Stimulated activated naive CD4-positive, alpha-beta T cell (primary cell): ENCODE measurements around the gene CALCOCO2.
"Not testable (repeated sequence)": the region's sequence is repeated elsewhere in the genome, so short reads cannot be mapped to it uniquely, and the experiment has no call there.

Source experiments
- DNase-seq, 6 experiments: peaks; one replicate each; lab custom pipeline; 2025; lab: John Stamatoyannopoulos, UW

CALCOCO2 gene

GRCh38 chr17:48830840-48831548 is at the start of gene CALCOCO2:
CALCOCO2 (plus strand) TSS chr17:48831035; CDS start chr17:48841708, 10,673 bp downstream.
- peak; percentile 76 to 87 (median 82) for DNase-seq

GRCh38 chr17:48787828-48788227 is 43.0 kb upstream of the CALCOCO2 start:
- no peak for DNase-seq

DNA sequence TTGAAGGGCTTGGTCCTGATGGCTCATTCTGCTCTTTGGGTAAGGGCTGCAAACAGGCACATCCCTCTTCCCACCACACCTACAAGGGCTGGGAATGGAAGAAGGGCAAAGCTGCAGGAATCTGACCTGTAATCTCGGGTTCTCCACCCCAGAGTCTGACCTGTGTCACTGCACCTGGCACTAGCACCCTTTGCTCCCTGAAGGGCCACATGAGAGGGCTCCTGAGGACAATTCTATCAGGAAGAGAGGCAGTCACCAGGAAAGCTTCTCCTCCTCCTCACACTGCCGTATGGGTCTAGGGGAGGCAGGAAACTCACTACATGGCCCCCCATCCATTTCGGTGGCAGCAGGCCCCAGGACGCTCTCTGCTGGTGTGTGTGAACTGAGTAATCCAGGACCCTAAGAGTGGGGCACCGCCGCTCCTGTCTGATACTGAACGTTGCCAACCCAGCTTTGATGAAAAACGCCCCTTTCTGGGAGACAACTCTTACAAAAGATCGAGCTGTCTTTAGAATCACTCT is 40.2 kb upstream of the CALCOCO2 start:
- DNase-seq: no peak

GRCh38 chr17:48791128-48792032 is 39.5 kb upstream of the CALCOCO2 start:
- DNase-seq: peak in 4 of 6 experiments; percentile 2 to 13 (median 6)

DNA sequence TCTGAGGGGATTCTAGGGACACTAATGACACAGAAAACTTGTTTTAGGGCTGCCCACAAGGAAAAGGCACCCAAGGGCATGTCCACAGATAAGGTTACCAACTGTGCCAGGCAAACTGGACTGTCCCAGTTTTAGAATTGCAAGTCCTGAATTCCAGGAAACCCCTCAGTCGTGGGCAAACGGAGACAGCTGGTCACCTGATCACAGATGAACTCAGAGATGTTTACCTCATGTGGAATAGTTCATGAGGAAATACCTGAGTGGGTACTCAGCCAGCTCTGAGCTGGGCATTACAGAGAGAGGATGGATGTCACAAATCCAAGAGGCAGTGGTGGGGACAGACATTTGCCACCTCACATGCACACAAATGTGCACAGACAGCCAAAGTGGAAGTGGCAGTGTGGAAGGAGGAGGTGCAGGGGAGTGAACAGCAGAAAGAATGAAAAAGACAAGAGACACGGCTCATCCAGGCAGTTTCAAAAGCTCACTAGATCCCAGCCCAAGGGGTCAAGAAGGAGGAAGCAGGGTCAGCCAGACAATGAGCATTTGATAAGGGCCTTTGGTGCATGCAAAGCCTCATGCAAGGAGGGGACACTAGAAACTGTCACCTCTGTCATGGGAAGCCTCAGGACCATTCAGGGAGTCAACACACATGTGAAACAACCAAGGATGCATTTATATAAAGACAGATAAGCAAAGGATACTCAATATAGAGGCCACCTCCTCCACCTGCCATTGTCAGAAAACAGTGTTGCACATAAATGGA is 38.6 kb upstream of the CALCOCO2 start:
- DNase-seq: no peak

GRCh38 chr17:48795444-48796162 is 35.2 kb upstream of the CALCOCO2 start:
- DNase-seq: no peak

DNA sequence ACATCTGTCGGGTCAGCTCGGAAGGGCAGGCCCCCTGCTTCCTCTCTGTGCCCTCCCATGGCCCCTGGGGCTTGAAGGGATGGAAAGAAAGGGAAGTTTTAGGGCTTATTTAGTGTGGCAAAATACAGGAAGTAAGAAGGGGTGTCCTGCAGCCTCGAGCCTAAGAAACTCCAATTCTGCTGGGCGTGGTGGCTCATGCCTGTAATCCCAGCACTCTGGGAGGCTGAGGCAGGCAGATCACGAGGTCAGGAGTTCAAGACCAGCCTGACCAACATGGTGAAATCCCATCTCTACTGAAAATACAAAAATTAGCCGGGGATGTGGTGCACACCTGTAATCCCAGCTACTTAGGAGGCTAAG is 34.7 kb upstream of the CALCOCO2 start:
- DNase-seq: not testable (repeated sequence)

GRCh38 chr17:48799069-48799723 is 31.6 kb upstream of the CALCOCO2 start:
- no peak for DNase-seq

- no peak for DNase-seq
These were observed 30.1 kb upstream of the CALCOCO2 start for GRCh38 chr17:48800626-48801217.

- peak; percentile 22 to 75 (median 53) for DNase-seq
These were observed 25.9 kb upstream of the CALCOCO2 start for GRCh38 chr17:48804936-48805411.

DNA sequence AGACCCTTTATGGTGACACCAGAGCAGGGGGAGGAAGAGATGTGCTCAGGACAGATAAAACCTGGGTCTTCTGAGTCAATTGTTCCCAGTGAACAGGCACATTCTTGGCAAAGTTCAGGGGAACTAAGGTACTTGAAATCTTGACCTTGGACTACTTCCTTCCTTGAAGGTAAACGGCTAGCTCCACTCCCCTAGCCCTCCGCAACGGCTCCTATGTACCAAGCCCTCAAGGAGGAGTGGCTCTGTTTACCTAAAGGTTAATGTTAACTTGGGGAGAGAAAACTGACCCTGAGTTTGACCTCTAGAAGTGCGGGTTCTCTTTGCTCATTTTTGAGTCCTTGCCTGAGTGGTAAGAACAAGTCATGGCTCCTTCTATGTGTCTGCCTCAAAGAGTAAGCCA is 21.7 kb upstream of the CALCOCO2 start:
- no peak for DNase-seq

DNA sequence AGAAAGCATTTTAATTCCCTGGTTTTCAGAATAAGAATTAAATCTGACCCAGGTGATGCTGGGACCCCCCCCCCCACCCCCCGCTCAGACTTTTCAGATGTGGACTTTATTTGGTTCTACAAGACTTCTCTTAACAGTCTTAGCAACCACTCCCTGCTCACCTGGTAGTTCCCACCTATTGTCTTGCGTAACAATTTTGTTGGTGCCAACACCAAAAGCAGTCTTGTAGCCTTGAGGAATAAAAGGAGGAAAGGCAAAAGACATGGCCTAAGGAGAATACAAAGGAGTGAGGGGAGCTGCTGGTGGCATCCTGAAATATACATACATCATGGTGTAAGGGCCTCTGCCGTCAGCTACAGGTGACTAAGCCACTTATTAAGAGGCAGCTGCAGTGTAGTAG is 18.8 kb upstream of the CALCOCO2 start:
- DNase-seq: no peak

DNA sequence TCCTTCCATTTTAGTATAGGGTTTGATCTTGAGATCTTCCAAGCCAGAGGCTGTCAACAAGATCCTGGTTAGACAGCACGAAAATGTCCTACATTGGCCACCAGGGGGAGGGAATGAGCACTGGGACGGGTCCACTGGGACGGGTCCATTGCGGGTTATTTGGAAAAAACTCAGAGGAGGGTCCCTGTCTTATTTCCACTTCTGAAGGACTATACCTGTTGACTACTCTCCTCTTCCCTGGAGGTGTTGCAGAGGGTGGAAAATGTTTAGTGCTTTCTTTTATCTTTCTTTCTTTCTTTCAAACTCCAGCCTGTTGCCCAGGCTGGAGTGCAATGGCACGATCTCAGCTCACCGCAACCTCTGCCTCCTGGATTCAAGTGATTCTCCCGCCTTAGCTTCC is 16.3 kb upstream of the CALCOCO2 start:
- peak in 5 of 6 experiments; percentile 21 to 68 (median 54) for DNase-seq

- no peak for DNase-seq
These were observed 15.5 kb upstream of the CALCOCO2 start for GRCh38 chr17:48815311-48815710.

DNA sequence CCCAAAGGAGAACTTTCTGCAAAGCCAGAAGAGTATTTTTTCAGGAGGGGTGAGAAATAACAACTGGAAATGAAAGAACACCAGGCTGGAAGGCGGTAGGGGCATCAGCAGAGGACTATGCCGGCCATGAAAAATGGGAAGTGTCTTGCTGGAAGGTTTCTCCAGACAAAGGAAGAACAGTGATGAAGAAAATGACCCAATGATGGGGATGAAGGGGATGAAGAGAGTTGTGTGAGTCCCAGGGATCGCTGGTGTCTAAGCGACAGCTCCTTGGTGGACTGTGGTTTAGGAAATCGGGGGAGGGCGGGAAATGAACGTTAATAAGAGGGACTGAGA is 14.4 kb upstream of the CALCOCO2 start:
- DNase-seq: no peak

DNA sequence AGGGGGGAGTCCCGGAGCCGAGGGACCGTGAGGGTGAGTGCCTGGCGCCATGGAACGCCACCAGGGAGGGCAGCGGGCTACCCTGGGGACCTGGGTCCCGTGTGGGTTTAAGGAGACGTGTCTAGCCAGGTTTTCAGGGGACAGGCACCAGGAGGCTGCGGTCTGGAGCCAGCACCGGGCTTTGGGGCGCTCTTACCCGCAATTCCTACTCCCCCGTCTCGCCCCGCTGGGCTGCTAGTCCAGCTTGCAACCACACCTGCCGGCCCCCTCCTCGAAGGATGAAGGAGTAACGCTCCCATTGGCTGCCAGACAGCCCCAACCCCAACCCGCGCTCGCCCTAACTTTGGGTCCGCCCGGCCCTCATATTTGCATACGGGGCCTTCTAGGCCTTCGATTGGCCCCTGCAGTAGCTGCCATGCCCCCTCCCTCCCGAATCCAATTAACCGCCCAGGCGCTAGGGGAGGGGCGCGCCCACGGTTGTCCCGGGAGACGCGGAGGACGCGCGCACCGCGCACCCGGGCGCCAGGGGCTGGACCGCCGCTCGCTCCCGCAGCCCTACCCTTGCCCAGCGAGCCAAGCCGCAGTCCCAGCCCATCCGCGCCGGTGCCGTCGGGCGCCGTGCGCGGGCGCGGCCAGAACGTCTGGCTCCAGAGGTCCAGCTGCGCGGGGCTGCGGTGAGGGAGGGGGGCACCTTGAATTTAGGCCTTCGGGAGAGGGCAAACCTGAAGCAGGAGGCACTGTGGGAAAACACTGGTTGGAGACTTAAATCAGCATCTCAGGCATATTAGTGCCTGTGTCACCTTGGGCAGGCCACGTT is 13.9 kb upstream of the CALCOCO2 start, which contains the start of gene TTLL6:
Gene TTLL6, minus strand, starts transcription at position 456 of the 817 bp plus-strand sequence. Its CDS starts 157 bp downstream, at position 299.
- peak; percentile 75 to 83 (median 78) for DNase-seq

DNA sequence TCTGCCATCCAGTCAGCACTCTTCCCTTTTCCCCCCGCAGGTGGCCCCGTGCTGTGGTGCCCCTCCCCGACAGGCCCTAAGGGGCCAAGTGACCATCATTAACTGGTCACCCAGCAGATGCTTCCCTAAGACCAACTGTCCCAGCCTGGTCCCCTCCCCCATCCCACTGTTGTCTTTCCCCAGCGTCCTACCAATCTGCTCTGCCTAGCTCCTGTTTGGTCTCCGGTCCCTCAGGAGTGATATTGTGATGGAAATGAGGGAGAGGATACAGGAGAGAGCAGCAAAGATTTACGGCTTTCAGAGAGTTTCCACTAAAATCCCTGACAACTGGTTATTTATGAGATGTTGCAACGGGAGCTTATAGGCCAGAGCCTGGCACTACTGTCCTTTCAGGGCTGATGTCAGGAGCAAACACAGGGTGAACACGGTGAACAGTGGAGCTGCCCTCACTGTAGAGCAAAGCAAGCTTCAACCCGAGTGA is 12.4 kb upstream of the CALCOCO2 start:
- no peak for DNase-seq

- no peak for DNase-seq
These were observed 11.4 kb upstream of the CALCOCO2 start for GRCh38 chr17:48819466-48819865.

- DNase-seq: not testable (repeated sequence)
These were observed 9.9 kb upstream of the CALCOCO2 start for GRCh38 chr17:48820936-48821335.
